Fibroblast of pulmonary artery (primary cell): Measurements from ENCODE around the gene AARS2.

Experiments
- DNase-seq: peaks from one replicate; pipeline ENCODE4 v3.0.0-alpha.2; 2010; ENCODE audit warnings: low read depth
- H3K4me3 ChIP-seq: replicated peaks from 2 replicates; pipeline ENCODE4 v1.5.1; 2011; ENCODE audit warnings: low read depth, mild to moderate bottlenecking, control low read depth, low read length, moderate library complexity
- TF ChIP-seq, protein P1 (sequence below): IDR thresholded peaks from 2 replicates; pipeline ENCODE4 v1.5.1; 2011; ENCODE audit warnings: mild to moderate bottlenecking, control low read depth, low read length, inconsistent platforms; ENCODE audit errors: missing control alignments

The AARS2 gene

DNA sequence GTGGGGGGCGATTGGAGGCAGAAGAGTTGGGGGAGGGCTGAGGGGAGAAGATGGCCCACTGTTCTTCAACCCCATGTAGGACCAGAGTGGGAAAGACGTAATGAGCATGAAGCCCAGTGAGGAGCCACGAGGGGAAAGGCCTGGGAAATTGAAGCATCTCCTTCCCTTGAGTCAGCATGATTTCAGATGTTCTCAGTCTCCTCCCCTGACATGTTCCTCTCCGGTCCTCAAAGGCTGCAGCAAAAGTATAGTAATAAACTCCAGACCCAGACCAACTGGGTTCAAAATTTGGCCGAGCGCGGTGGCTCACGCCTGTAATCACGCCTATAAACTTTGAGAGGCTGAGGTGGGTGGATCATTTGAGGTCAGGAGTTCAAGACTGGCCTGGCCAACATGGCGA is 45.9 kb downstream of the AARS2 start:
- no peak overlapping the region for H3K4me3 ChIP-seq
- TF ChIP-seq, protein P1, sequence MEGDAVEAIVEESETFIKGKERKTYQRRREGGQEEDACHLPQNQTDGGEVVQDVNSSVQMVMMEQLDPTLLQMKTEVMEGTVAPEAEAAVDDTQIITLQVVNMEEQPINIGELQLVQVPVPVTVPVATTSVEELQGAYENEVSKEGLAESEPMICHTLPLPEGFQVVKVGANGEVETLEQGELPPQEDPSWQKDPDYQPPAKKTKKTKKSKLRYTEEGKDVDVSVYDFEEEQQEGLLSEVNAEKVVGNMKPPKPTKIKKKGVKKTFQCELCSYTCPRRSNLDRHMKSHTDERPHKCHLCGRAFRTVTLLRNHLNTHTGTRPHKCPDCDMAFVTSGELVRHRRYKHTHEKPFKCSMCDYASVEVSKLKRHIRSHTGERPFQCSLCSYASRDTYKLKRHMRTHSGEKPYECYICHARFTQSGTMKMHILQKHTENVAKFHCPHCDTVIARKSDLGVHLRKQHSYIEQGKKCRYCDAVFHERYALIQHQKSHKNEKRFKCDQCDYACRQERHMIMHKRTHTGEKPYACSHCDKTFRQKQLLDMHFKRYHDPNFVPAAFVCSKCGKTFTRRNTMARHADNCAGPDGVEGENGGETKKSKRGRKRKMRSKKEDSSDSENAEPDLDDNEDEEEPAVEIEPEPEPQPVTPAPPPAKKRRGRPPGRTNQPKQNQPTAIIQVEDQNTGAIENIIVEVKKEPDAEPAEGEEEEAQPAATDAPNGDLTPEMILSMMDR: no peak
- no peak for DNase-seq

DNA sequence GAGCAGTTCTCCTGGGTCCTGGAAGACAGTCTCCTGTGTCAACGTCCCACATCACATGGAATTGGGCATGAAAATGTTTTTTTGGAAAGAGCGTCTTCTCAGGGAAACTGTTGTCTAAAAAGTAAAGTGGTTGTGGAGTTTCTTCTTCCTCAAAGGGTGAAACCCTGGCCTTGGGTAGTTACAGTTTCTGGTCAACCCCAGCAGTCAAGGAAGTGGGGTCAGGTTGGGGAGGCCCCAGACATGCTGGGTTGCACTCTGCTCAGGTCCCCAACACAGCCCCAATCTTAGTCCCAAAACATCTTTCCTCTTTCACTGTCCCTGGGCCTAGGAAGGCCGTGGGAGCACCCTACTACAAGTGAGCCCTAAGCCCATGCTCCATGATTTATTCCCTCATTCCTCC is 46.8 kb downstream of the AARS2 start:
- no peak for DNase-seq
- H3K4me3 ChIP-seq: no peak overlapping the region
- TF ChIP-seq, protein P1: no peak

DNA sequence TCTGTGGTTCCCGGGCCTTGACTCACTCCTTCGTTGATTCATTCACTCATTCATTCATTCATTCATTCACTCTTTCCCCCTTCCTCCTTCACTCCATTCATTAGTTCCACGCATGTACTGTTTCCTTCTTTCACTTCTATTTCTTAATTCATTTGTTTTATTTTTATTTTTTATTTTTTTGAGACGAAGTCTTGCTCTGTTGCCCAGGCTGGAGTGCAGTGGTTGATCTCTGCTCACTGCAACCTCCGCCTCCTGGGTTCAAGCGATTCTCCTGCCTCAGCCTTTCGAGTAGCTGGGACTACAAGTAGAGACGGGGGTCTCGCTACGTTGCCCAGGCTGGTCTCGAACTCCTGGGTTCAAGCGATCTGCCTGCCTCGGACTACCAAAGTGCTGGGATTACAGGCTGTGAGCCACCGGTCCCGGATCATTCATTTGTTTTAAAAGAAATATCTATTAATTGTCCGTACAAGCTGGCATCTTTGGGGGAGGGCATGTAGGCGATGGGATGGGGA is 47.4 kb downstream of the AARS2 start:
- no peak overlapping the region for H3K4me3 ChIP-seq
- TF ChIP-seq, protein P1: no peak
- no peak for DNase-seq

DNA sequence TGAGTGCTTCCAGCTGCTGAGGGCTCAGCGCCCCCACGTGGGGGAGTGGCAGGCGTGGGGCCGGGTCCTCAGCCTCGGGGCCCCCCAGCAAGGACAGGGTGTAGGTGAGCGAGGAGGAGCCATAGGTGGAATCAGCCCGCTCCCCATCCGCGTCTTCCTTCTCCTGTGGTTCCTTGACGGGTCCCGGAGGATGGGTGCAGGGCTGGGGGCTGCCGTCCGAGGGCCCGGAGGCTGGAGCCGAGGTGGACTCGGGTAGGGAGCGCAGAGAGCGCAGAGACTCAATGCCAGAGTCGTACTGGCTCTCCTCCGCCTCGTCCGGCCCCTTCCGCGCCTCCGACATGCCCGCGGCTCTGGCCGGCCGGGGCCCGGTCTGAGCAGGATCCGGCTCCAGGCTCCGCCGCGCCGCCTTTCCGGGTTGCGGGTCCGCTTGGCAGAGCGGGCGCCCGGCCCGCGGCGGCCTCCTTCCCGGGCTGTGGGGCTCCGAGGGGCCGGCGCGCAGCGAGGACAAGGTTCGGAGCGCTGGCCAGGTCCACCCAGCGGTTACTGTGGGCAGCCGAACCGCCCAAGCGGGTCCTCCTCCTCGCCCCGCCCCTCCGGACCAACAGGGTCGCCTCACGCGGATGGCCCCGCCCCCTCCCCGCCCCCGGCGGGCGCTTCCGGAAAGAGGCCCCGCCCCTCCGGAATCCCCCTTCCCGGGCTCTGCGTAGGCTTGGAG is 48.0 kb downstream of the AARS2 start, which contains the start of gene NFKBIE:
Gene NFKBIE (minus strand): TSS at position 545 of the 715 bp plus-strand sequence. CDS start 205 bp downstream, at position 340.
- peak within 1 kb of the TSS; percentile 68 for H3K4me3 ChIP-seq
- DNase-seq: peak; percentile 91
- TF ChIP-seq, protein P1: peak; percentile 14

DNA sequence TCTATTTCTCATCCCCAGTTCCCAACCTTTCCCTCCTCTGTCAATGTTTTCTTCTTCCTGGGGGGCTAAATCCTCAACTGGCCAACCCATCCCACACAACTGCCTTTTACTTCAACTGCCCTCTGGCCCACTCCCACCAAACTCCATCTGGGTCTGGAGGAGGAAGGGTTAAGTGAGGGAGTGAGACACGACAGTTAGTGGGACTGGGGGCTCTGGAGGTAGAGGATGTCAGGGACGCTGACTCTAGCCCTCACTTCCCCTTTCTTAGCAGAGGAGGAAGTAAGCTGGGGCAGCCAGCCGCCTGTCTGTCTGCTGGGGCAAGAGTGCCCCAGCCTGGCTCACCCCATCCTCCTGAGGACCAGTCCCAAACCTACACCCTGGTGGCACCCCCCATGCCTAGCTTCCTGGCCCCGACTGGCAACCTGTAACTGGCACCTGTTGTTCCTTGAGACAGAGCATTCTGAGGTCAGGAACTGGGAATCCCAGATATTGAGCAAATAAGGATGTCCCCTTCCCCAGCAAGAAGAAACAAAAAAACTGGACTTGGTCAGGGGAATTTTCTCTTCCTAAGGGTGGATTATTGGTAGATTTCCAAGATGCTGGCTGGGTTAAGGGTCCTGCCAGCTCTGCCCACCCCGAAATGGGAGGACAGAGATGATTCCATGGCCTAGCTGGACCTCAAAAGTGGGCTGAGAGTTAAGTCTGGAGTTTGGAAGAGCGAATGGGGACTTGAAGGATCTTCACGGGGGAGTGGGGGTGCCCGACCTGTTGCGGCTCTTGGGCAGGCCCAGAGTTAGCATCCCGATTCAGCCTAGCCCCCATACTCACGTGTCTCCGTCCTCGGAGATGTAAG is 48.8 kb downstream of the AARS2 start:
- no peak for DNase-seq
- peak overlapping the region; percentile 68 for H3K4me3 ChIP-seq
- TF ChIP-seq, protein P1: no peak

DNA sequence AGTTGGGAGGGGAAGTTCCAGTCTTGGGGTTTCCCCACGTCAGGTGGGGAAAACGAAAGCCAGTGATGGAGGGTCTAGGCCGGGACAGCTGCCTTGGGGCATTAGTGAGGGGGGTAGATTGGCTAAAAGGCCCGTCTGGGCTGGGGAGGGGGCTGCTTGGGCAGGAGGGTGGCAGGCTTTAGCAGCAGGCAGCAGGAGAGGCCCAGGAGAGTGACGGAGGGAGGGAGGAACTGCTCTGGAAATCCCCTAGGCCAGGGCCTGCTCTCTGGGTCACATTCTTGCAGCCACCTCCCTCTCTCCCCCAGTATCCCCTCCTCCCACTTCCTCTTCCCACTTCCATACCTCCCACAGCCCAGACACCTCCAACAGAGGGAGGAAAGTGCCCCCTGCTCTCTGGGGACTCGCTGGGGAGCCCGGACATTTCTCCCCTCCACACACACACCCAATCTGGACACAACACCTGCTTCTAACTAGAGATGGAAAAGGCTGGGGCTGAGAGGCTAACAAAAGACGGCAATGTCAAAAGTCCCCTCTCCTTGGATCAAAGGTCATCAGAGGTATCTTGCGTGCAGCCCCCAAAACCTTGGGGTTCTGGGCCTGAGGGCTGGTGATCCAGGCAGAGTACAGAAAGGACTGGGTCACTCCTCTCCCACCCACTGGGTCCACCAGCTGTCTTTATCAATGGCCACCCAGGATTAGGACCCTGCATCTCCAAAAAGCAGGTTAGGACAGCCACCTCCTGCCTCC is 49.6 kb downstream of the AARS2 start:
- TF ChIP-seq, protein P1: no peak
- peak; percentile 55 for DNase-seq
- peak overlapping the region; percentile 68 for H3K4me3 ChIP-seq
